ENCODE measurements around the gene IPP.

DNA sequence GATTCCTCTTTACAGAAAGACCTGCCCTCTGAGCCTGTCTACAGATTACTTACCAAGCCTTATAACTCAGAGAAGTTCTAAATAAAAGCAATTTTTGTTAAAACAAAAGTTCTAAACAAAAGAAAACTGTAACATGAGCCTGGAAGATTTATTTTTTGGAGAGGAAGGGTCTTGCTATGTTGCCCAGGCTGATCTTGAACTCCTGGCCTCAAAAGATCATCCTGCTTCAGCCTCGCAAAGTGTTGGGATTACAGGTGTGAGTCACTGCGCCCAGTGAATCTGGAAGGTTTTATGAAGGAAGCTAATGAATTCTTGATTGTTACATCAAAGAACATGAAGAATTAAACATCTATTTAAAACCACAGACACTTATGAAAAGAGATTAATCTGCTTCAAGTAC is 91.2 kb downstream of the IPP start:
- TF ChIP-seq, protein P1, sequence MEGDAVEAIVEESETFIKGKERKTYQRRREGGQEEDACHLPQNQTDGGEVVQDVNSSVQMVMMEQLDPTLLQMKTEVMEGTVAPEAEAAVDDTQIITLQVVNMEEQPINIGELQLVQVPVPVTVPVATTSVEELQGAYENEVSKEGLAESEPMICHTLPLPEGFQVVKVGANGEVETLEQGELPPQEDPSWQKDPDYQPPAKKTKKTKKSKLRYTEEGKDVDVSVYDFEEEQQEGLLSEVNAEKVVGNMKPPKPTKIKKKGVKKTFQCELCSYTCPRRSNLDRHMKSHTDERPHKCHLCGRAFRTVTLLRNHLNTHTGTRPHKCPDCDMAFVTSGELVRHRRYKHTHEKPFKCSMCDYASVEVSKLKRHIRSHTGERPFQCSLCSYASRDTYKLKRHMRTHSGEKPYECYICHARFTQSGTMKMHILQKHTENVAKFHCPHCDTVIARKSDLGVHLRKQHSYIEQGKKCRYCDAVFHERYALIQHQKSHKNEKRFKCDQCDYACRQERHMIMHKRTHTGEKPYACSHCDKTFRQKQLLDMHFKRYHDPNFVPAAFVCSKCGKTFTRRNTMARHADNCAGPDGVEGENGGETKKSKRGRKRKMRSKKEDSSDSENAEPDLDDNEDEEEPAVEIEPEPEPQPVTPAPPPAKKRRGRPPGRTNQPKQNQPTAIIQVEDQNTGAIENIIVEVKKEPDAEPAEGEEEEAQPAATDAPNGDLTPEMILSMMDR (IDR thresholded peaks at IDR 0.05): no peak
- no peak for TF ChIP-seq SIN3A (IDR thresholded peaks at IDR 0.05; ENCODE audit: borderline replicate concordance, low read depth, low read length)
